Activated CD4-positive, alpha-beta T cell treated with anti-CD3 and anti-CD28 coated beads for 36 hours (primary cell): ENCODE results near the gene RNF4. TPM values are rescaled to one million over a fixed set of nuclear protein-coding genes. Genes with fewer than 3 reads are reported as not detected.

ENCODE experiments used
- ATAC-seq: fragments of 200-7000 bp; cut with Tn5 transposase; one replicate; pipeline ENCODE4 v1.10.0; 2021; ENCODE audit warnings: mild to moderate bottlenecking, moderate library complexity
- CTCF ChIA-PET: fragments of 350-600 bp; sonication (Branson Sonifier 250); formaldehyde crosslinking; loops from one replicate; lab custom pipeline; 2021; ENCODE audit warnings: antibody characterized with exemption; lab: Charles Lee
- POLR2A ChIA-PET: fragments of 350-600 bp; sonication (Branson Sonifier 250); formaldehyde crosslinking; loops from one replicate; lab custom pipeline; 2021; ENCODE audit warnings: antibody characterized with exemption, inconsistent platforms; lab: Charles Lee
- DNase-seq: peaks from one replicate; pipeline ENCODE4 v3.0.0-alpha.2; 2020
- H3K27ac Mint-ChIP-seq: one replicate; pipeline ENCODE4 v1.8.0; 2021; ENCODE audit warnings: mixed read lengths
- H3K27me3 Mint-ChIP-seq: one replicate; pipeline ENCODE4 v1.8.0; 2021; ENCODE audit warnings: mixed read lengths
- H3K36me3 Mint-ChIP-seq: one replicate; pipeline ENCODE4 v1.8.0; 2021; ENCODE audit warnings: low read depth, mixed read lengths
- H3K4me1 Mint-ChIP-seq: one replicate; pipeline ENCODE4 v1.8.0; 2021; ENCODE audit warnings: mixed read lengths
- H3K4me3 Mint-ChIP-seq: one replicate; pipeline ENCODE4 v1.8.0; 2021; ENCODE audit warnings: mild to moderate bottlenecking, moderate library complexity, mixed read lengths
- H3K9me3 Mint-ChIP-seq: one replicate; pipeline ENCODE4 v1.8.0; 2021; ENCODE audit warnings: low read depth, mixed read lengths
- intact Hi-C, 2 experiments: fragments of 100-400 bp; cut with DNase I in 1 of 2; cut with micrococcal nuclease in 1 of 2; formaldehyde crosslinking; loops; one replicate each; pipeline versions ENCODE4 v1.14.2 to v1.15.1; 2022 to 2024; cut with DNase I, micrococcal nuclease
- total RNA-seq, 2 experiments: library from RNA; stranded (reverse); gene quantifications; one replicate each; pipeline ENCODE4 v1.2.3, GENCODE V29; 2021

The RNF4 gene
- total RNA-seq, 2 experiments from 2014 or later: 87.5 to 94.1 TPM

- no peak for DNase-seq
- Mint-ChIP-seq H3K9me3 (no peaks in the 10 kb centered on the region), H3K27me3 (no peaks in the 10 kb centered on the region), H3K4me3 (no peak overlapping the region), H3K27ac (no peak overlapping the region), H3K4me1 (no peaks in the 10 kb centered on the region), H3K36me3 (no peaks in the 10 kb centered on the region)
- ATAC-seq: no peak
- POLR2A ChIA-PET: no interaction called here
- CTCF ChIA-PET: interaction anchor here (0.5 to 0.8 kb wide), 2 partner anchors 231 to 275 kb away, joined by 3 read pairs; no protein-coding TSS in a partner anchor
- intact Hi-C loops: no loop called here
These were observed 19.9 kb upstream of the RNF4 start for GRCh38 chr4:2449051-2449450.

- Mint-ChIP-seq H3K27ac (no peak overlapping the region), H3K4me1 (no peaks in the 10 kb centered on the region), H3K4me3 (no peak overlapping the region), H3K36me3 (no peaks in the 10 kb centered on the region), H3K9me3 (no peaks in the 10 kb centered on the region), H3K27me3 (no peaks in the 10 kb centered on the region)
- POLR2A ChIA-PET: no interaction called here
- ATAC-seq (no peak), DNase-seq (no peak)
- intact Hi-C loops: no loop called here
- CTCF ChIA-PET: interaction anchor here (0.5 to 0.8 kb wide), 2 partner anchors 231 to 276 kb away, joined by 3 read pairs; no protein-coding TSS in a partner anchor
These were observed 19.2 kb upstream of the RNF4 start for GRCh38 chr4:2449511-2450392.

GRCh38 chr4:2450394-2451035 lies 18.4 kb upstream of the RNF4 start:
- no peaks in the 10 kb centered on the region for H3K4me1 Mint-ChIP-seq
- ChIA-PET CTCF (no interaction called here), POLR2A (no interaction called here)
- ATAC-seq (no peak), DNase-seq (no peak)
- no peaks in the 10 kb centered on the region for H3K36me3 Mint-ChIP-seq
- no peaks in the 10 kb centered on the region for H3K27me3 Mint-ChIP-seq
- no peak overlapping the region for H3K4me3 Mint-ChIP-seq
- no peaks in the 10 kb centered on the region for H3K9me3 Mint-ChIP-seq
- no peak overlapping the region for H3K27ac Mint-ChIP-seq
- intact Hi-C loops: no loop called here

- DNase-seq: no peak
- no peak for ATAC-seq
- Mint-ChIP-seq H3K27me3 (no peaks in the 10 kb centered on the region), H3K4me1 (no peaks in the 10 kb centered on the region), H3K9me3 (no peaks in the 10 kb centered on the region), H3K36me3 (no peaks in the 10 kb centered on the region), H3K27ac (no peak overlapping the region), H3K4me3 (no peak overlapping the region)
- ChIA-PET CTCF (interaction anchor here (0.5 kb wide), 1 partner anchor 231 kb away, joined by 3 read pairs; no protein-coding TSS in a partner anchor), POLR2A (no interaction called here)
- intact Hi-C loops: no loop called here
These were observed 17.8 kb upstream of the RNF4 start for GRCh38 chr4:2451036-2451520.

GRCh38 chr4:2451821-2452785 lies 16.8 kb upstream of the RNF4 start:
- POLR2A ChIA-PET: no interaction called here
- CTCF ChIA-PET: interaction anchor here (0.5 kb wide), 1 partner anchor 232 kb away, joined by 3 read pairs; no protein-coding TSS in a partner anchor
- H3K4me1 Mint-ChIP-seq: no peaks in the 10 kb centered on the region
- H3K27ac Mint-ChIP-seq: no peak overlapping the region
- H3K27me3 Mint-ChIP-seq: no peaks in the 10 kb centered on the region
- no peaks in the 10 kb centered on the region for H3K9me3 Mint-ChIP-seq
- DNase-seq: no peak
- no peak overlapping the region for H3K4me3 Mint-ChIP-seq
- ATAC-seq: no peak
- intact Hi-C loops: no loop called here
- no peaks in the 10 kb centered on the region for H3K36me3 Mint-ChIP-seq

GRCh38 chr4:2457481-2458295 lies 11.2 kb upstream of the RNF4 start:
- ChIA-PET CTCF (interaction anchor here (0.6 kb wide), 1 partner anchor 34 kb away, joined by 3 read pairs; no protein-coding TSS in a partner anchor), POLR2A (no interaction called here)
- DNase-seq: no peak
- intact Hi-C loops: no loop called here
- H3K36me3 Mint-ChIP-seq: no peaks in the 10 kb centered on the region
- no peak for ATAC-seq
- H3K27ac Mint-ChIP-seq: no peak overlapping the region
- peaks cover 3% of the 10 kb centered on the region for H3K27me3 Mint-ChIP-seq
- H3K4me1 Mint-ChIP-seq: peaks cover 5% of the 10 kb centered on the region
- no peaks in the 10 kb centered on the region for H3K9me3 Mint-ChIP-seq
- H3K4me3 Mint-ChIP-seq: no peak overlapping the region

- H3K4me1 Mint-ChIP-seq: peaks cover 7% of the 10 kb centered on the region
- H3K27ac Mint-ChIP-seq: no peak overlapping the region
- no peak overlapping the region for H3K4me3 Mint-ChIP-seq
- intact Hi-C loops: no loop called here
- peaks cover 3% of the 10 kb centered on the region for H3K27me3 Mint-ChIP-seq
- ATAC-seq (no peak), DNase-seq (no peak)
- POLR2A ChIA-PET: no interaction called here
- no peaks in the 10 kb centered on the region for H3K9me3 Mint-ChIP-seq
- CTCF ChIA-PET: interaction anchor here (0.8 kb wide), 1 partner anchor 119 kb away, joined by 3 read pairs; no protein-coding TSS in a partner anchor
- no peaks in the 10 kb centered on the region for H3K36me3 Mint-ChIP-seq
These were observed 10.1 kb upstream of the RNF4 start for GRCh38 chr4:2458546-2459491.

- Mint-ChIP-seq H3K27ac (no peak overlapping the region), H3K4me3 (no peak overlapping the region), H3K27me3 (peaks cover 3% of the 10 kb centered on the region), H3K9me3 (no peaks in the 10 kb centered on the region), H3K36me3 (no peaks in the 10 kb centered on the region), H3K4me1 (peaks cover 7% of the 10 kb centered on the region)
- POLR2A ChIA-PET: no interaction called here
- intact Hi-C loops: no loop called here
- CTCF ChIA-PET: interaction anchor here (0.7 to 3.6 kb wide), 4 partner anchors 13 to 239 kb away, joined by 3 to 17 read pairs (median 5); no protein-coding TSS in a partner anchor
- DNase-seq (no peak), ATAC-seq (no peak)
These were observed 9.1 kb upstream of the RNF4 start for GRCh38 chr4:2459589-2460349.
